Stimulated activated CD4-positive, alpha-beta T cell treated with anti-CD3 and anti-CD28 coated beads, Interleukin-2, amount 100 ng/mL, for 4 hours (primary cell): ENCODE measurements around the gene PPARA.
"Not testable (repeated sequence)": the region's sequence is repeated elsewhere in the genome, so short reads cannot be mapped to it uniquely, and the experiment has no call there.

Experiments
- DNase-seq: peaks from one replicate; pipeline ENCODE4 v3.0.0-alpha.2; 2020; ENCODE audit warnings: low read depth

The PPARA gene

GRCh38 chr22:46172522-46173110 lies 22.3 kb downstream of the PPARA start:
- DNase-seq, result no peak

GRCh38 chr22:46173152-46173551 lies 22.8 kb downstream of the PPARA start:
- DNase-seq, result no peak

GRCh38 chr22:46175631-46176030 lies 25.3 kb downstream of the PPARA start:
- DNase-seq, result no peak

GRCh38 chr22:46176508-46177003 lies 26.2 kb downstream of the PPARA start:
- no peak for DNase-seq

GRCh38 chr22:46178755-46179505 lies 28.6 kb downstream of the PPARA start:
- DNase-seq, result no peak

- DNase-seq, result no peak
Observed at GRCh38 chr22:46179748-46180147, 29.4 kb downstream of the PPARA start.

- no peak for DNase-seq
Observed at GRCh38 chr22:46180370-46181137, 30.2 kb downstream of the PPARA start.

- DNase-seq, result no peak
Observed at GRCh38 chr22:46183733-46184132, 33.4 kb downstream of the PPARA start.

GRCh38 chr22:46185283-46185682 lies 35.0 kb downstream of the PPARA start:
- DNase-seq, result no peak

- DNase-seq, result no peak
Observed at GRCh38 chr22:46187862-46188261, 37.5 kb downstream of the PPARA start.

- DNase-seq, result no peak
Observed at GRCh38 chr22:46192210-46192993, 42.1 kb downstream of the PPARA start.

- no peak for DNase-seq
Observed at GRCh38 chr22:46193898-46194310, 43.6 kb downstream of the PPARA start.

GRCh38 chr22:46195487-46196165 lies 45.3 kb downstream of the PPARA start:
- DNase-seq, result no peak

- DNase-seq, result no peak
Observed at GRCh38 chr22:46196278-46196677, 46.0 kb downstream of the PPARA start.

GRCh38 chr22:46198274-46198673 lies 47.9 kb downstream of the PPARA start:
- no peak for DNase-seq

GRCh38 chr22:46198806-46199205 lies 48.5 kb downstream of the PPARA start:
- not testable (repeated sequence) for DNase-seq

- no peak for DNase-seq
Observed at GRCh38 chr22:46201059-46201757, 50.9 kb downstream of the PPARA start.

GRCh38 chr22:46202897-46203600 lies 52.7 kb downstream of the PPARA start:
- no peak for DNase-seq

- no peak for DNase-seq
Observed at GRCh38 chr22:46203601-46203980, 53.3 kb downstream of the PPARA start.

- DNase-seq, result no peak
Observed at GRCh38 chr22:46209262-46209661, 58.9 kb downstream of the PPARA start.
